Pancreas (tissue), 10 donors: ENCODE data around the gene LDAF1. TPM values are rescaled to one million over a fixed set of nuclear protein-coding genes. Genes with fewer than 3 reads are reported as not detected.

Source experiments
- ATAC-seq, 4 donors: fragments of 200-7000 bp; cut with Tn5 transposase; one replicate each; pipeline versions ENCODE4 v1.8.0 to v1.9.1; 2020; ENCODE audit warnings: mild to moderate bottlenecking in 4 of 4, moderate library complexity in 4 of 4
- DNase-seq, 6 donors: peaks; one replicate each; pipeline ENCODE4 v3.0.0-alpha.2; 2020
- FAIRE-seq: peaks from 2 replicates; lab custom pipeline; 2012; peaks lifted over from hg19 to GRCh38; lab: Jason Lieb, UNC
- H3K27ac ChIP-seq, 4 donors: fragments of 200-600 bp; sonication (generic); 1 replicate in 3 of 4; 2 replicates in 1 of 4; pipeline versions ENCODE4 v1.5.0 to v1.8.0; 2020
- H3K27me3 ChIP-seq, 4 donors: fragments of 200-600 bp; one replicate each; pipeline ENCODE4 v1.8.0; 2021
- H3K36me3 ChIP-seq, 3 donors: fragments of 200-600 bp; sonication (generic) in 1 of 3; one replicate each; pipeline versions ENCODE4 v1.5.0 to v1.8.0; 2020 to 2021
- H3K4me1 ChIP-seq, 3 donors: fragments of 200-600 bp; one replicate each; pipeline ENCODE4 v1.8.0; 2021
- H3K4me3 ChIP-seq, 4 donors: fragments of 200-600 bp; sonication (generic) in 2 of 4; one replicate each; pipeline versions ENCODE4 v1.5.0 to v1.8.0; 2020 to 2021
- H3K9me3 ChIP-seq, 4 donors: fragments of 200-600 bp; one replicate each; pipeline ENCODE4 v1.8.0; 2021
- WGBS, 2 donors: extraction: QIAGEN DNeasy Blood & Tissue Kit; methylation state at CpG; one replicate each; pipeline ENCODE4 v1.1.7; 2013; 5-methylcytosine and 5-hydroxymethylcytosine counted together
- intact Hi-C, 3 donors: fragments of 100-400 bp; cut with DNase I; formaldehyde crosslinking; loops; one replicate each; pipeline versions ENCODE4 v1.11.1 to v1.14.2; 2022
- polyA plus RNA-seq, 2 donors: library from polyadenylated mRNA; stranded (reverse); fragments of 200-250 nt; gene quantifications; one replicate each; pipeline ENCODE4 v1.2.3, GENCODE V29; 2013
- total RNA-seq, 6 donors: library from RNA; stranded (reverse); fragmentation: NEBNext Ultra II Directional in 4 of 6; extraction: Animal tissue kit (Norgen Biotek cat#: 25700) in 4 of 6; gene quantifications; one replicate each; pipeline versions ENCODE4 v1.2.1 to v1.2.4, GENCODE V29; 2021 to 2023
- TF ChIP-seq, protein P1 (sequence below), 4 donors: fragments of 200-600 bp; sonication (generic) in 3 of 4; IDR thresholded peaks; one replicate each; pipeline versions ENCODE4 v1.5.0 to v1.8.0; 2021; ENCODE audit warnings: antibody characterized with exemption in 4 of 4
- donor health status: healthy with polysubstance abuse.
- donor health status: DM: no; HTN: no; CAD: no; lungs with moderate emphysema.
- donor health status: DM: no; HTN: no; CAD: no.
- donor health status: control.
- donor health status: control.
- donor health status: Bipolar disorder and iron deficiency.
- donor health status: DM: yes; HTN: yes; CAD: no.
- donor health status: DM: no; HTN: no; CAD: no.
- donor health status: DM: no; HTN: no; CAD: no.
- donor health status: DM: yes; HTN: yes; CAD: no.

The LDAF1 gene
- total and polyA plus RNA-seq, 8 donors, result 5.1 to 21.9 (median 12.0) TPM

DNA sequence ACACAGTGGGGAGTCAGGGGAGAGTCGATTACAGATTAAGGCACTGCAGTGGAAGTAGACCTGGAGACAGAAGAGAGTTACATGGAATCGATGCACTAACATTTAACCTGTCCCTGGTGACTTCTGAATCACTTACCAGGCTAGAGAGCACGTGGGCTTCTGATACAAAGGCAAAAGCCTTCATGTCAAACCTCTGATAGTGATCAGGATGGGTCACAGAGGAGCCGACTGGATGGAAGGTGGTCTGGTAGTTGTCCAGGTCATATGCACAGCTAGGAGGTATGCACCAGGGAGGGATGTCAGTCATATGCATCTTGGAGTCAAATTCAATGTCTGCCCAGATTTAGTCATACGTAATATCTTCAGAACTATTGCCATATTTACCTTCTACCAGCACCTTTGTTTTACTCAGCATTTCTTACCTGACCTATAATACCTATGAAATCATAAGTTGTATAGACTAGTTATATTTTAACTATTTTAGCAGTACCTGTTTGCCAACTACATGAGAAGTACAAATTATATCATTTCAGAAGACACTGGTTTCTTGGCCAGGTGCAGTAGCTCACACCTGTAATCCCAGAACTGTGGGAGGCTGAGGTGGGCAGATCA, 41.2 kb downstream of the LDAF1 start:
- FAIRE-seq (no peak), ATAC-seq (no peak), DNase-seq (no peak)
- intact Hi-C loops, result loop anchor here in 1 of 3 donors (10.0 kb wide), 1 partner anchor 95 kb away; no protein-coding TSS in a partner anchor
- WGBS, 2 donors, result 53 to 71% methylated on average over 5 of the region's 5 CpGs
- H3K4me1 ChIP-seq, result no peaks in the 10 kb centered on the region
- H3K36me3 ChIP-seq, result no peaks in the 10 kb centered on the region
- H3K27ac ChIP-seq, result no peak overlapping the region
- TF ChIP-seq, protein P1, sequence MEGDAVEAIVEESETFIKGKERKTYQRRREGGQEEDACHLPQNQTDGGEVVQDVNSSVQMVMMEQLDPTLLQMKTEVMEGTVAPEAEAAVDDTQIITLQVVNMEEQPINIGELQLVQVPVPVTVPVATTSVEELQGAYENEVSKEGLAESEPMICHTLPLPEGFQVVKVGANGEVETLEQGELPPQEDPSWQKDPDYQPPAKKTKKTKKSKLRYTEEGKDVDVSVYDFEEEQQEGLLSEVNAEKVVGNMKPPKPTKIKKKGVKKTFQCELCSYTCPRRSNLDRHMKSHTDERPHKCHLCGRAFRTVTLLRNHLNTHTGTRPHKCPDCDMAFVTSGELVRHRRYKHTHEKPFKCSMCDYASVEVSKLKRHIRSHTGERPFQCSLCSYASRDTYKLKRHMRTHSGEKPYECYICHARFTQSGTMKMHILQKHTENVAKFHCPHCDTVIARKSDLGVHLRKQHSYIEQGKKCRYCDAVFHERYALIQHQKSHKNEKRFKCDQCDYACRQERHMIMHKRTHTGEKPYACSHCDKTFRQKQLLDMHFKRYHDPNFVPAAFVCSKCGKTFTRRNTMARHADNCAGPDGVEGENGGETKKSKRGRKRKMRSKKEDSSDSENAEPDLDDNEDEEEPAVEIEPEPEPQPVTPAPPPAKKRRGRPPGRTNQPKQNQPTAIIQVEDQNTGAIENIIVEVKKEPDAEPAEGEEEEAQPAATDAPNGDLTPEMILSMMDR (IDR thresholded peaks at IDR 0.05), result no peak
- no peaks in the 10 kb centered on the region for H3K9me3 ChIP-seq
- H3K27me3 ChIP-seq, result no peaks in the 10 kb centered on the region
- H3K4me3 ChIP-seq, result no peak overlapping the region

DNA sequence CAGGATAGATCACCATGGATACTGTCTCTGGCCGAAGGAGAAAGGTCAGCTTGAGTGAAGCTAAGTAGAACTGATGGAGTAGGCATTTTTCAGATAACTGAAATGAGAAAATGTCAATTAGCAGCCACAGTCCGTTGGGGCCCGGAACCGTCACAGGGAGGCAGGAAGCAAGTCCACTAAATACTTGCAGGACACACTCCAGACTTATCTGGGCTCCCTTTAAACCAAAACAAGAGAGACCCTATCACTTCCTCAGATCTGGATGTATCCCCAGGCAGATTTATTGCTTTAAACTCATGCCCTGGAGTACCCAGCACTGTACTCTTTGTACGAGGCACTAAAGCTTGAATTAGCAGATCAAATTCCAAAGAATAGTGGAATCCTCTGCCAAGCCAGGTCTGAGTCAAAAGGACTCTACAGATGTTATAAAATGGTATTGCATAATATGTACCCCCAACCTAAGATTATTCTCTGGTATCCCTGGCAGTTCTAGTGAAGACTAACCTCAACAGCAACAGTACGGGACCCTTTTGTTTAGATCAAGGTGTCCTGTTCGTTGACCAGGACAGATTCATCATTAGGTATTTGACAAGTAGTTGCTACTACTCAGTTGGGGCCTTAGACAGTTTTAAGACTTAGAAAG, 44.8 kb downstream of the LDAF1 start:
- intact Hi-C loops, result no loop called here
- Histone ChIP-seq H3K9me3 (no peaks in the 10 kb centered on the region), H3K36me3 (no peaks in the 10 kb centered on the region), H3K4me1 (no peaks in the 10 kb centered on the region), H3K27me3 (no peaks in the 10 kb centered on the region), H3K4me3 (no peak overlapping the region), H3K27ac (no peak overlapping the region)
- no peak for ATAC-seq
- TF ChIP-seq, protein P1 (IDR thresholded peaks at IDR 0.05), result no peak
- DNase-seq, result no peak
- no peak for FAIRE-seq
- WGBS, 2 donors, result 50 to 61% methylated on average over 7 of the region's 7 CpGs

DNA sequence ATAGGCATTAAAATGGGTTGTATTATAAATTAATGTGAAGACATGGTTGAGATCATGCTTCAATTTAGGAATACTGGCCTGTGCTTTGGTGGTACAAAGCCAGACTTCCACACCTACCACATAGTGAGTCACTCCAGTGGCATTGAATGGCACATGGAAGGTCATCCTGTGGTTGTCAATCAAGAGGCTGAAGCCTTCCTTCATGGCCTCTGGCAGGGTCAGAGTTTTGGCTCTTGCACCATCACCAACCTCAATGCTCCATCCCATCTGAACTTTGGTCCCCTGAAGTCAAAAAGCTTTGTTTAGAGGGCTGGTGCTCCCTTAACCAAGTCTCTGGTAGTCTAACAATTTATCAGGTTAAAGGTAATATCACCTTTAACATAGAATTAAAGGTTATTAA, 46.8 kb downstream of the LDAF1 start:
- Histone ChIP-seq H3K4me3 (no peak overlapping the region), H3K4me1 (no peaks in the 10 kb centered on the region), H3K27me3 (no peaks in the 10 kb centered on the region), H3K36me3 (no peaks in the 10 kb centered on the region), H3K9me3 (no peaks in the 10 kb centered on the region), H3K27ac (no peak overlapping the region)
- TF ChIP-seq, protein P1 (IDR thresholded peaks at IDR 0.05), result no peak
- FAIRE-seq (no peak), DNase-seq (no peak), ATAC-seq (no peak)
- intact Hi-C loops, result no loop called here

DNA sequence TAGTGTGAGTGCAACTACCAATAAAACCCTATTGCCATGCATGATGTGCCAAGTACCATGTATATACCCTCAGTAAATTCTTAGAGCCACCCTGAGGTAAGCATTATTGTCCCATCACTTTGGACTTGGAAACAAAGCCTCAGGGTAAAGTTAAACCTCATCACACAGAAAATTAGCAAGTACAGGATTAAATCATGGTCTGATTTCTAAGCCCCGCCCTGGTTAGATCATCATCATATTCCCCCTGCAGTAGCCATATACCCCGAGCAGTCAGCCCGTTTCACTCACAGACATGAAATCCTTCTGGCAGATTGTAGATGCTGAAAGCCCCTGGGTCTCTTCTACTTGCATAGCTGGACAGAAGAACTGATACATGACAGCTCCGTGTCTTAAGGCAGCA, 48.1 kb downstream of the LDAF1 start:
- no peaks in the 10 kb centered on the region for H3K27me3 ChIP-seq
- no peaks in the 10 kb centered on the region for H3K4me1 ChIP-seq
- no peak for DNase-seq
- intact Hi-C loops, result no loop called here
- TF ChIP-seq, protein P1 (IDR thresholded peaks at IDR 0.05), result no peak
- FAIRE-seq, result no peak
- no peak overlapping the region for H3K27ac ChIP-seq
- ATAC-seq, result no peak
- H3K36me3 ChIP-seq, result no peaks in the 10 kb centered on the region
- no peak overlapping the region for H3K4me3 ChIP-seq
- H3K9me3 ChIP-seq, result no peaks in the 10 kb centered on the region
- 71 to 85% methylated on average over 4 of the region's 4 CpGs for WGBS, 2 donors
